ENCODE results near the gene PANX3. TPM values are rescaled to one million over a fixed set of nuclear protein-coding genes. Genes with fewer than 3 reads are reported as not detected.

Gene PANX3
- total and polyA plus RNA-seq, 9 of the 15 experiments (the other 6 are each of a cell fraction or from before 2014, with no cell fraction given) = 0.09 to 0.69 (median 0.39) TPM

DNA sequence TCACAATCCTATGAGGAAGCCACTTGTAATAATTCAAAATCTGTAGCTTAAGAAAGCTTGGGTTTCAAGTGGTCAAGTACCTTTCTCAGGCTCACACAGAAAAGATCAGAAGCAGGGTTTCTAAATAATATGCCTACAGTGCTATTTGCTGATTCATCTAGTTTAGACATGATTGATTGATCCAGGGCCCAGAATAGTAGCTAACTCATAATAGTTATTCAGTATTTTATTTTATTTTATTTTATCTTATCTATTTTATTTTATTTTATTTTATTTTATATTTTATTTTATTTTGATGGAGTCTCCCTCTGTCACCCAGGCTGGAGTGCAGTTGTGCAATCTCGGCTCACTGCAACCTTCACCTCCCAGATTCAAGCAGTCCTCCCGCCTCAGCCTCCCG lies 15.9 kb upstream of the PANX3 start:
- ATAC-seq (no peak), DNase-seq (ENCODE audit: extremely low read depth in 1 of 4, low spot score in 3 of 4) (no peak), FAIRE-seq (no peak)
- no peaks in the 10 kb centered on the region for H3K79me2 ChIP-seq (ENCODE audit: control insufficient read depth, insufficient read depth, low read length)
- ChIA-PET CTCF (ENCODE audit: low intra/inter-chr PET ratio) (no interaction called here), POLR2A (no interaction called here)
- no peaks in the 10 kb centered on the region for H3K9me3 ChIP-seq (replicated peaks; ENCODE audit: control insufficient read depth, insufficient read depth, low read depth, low read length)
- intact Hi-C loops (cut with micrococcal nuclease) = no loop called here
- no peaks in the 10 kb centered on the region for H3K36me3 ChIP-seq (ENCODE audit: control insufficient read depth, insufficient read depth, low read length)
- H3K27ac ChIP-seq (ENCODE audit: extremely low read depth, low read depth, low read length) = no peak overlapping the region
- no peak overlapping the region for H3K4me3 ChIP-seq
- H3K9ac ChIP-seq (ENCODE audit: insufficient read depth in 1 of 2, low read depth in 2 of 2, low read length in 2 of 2) = no peak overlapping the region
- BruUV-seq (replicated peaks) = no TSS peak
- no peaks in the 10 kb centered on the region for H4K20me1 ChIP-seq (replicated peaks; ENCODE audit: control insufficient read depth, insufficient read depth, low read length)
- WGBS (ENCODE audit: insufficient coverage, low coverage, missing lambda C conversion rate) = 9% methylated on average over 3 of the region's 3 CpGs
- H2AFZ ChIP-seq (ENCODE audit: low read depth, low read length) = no peak overlapping the region
- H3K4me1 ChIP-seq (replicated peaks in 1 of 2; ENCODE audit: control insufficient read depth in 2 of 2, insufficient read depth in 2 of 2, low read length in 2 of 2) = no peaks in the 10 kb centered on the region
- in situ Hi-C loops (cut with MboI) = loop anchor here (25.0 kb wide), 1 partner anchor 533 kb away; no protein-coding TSS in a partner anchor
- H3K27me3 ChIP-seq (ENCODE audit: control insufficient read depth in 2 of 2, insufficient read depth in 2 of 2, low read length in 2 of 2) = peaks cover 0 to 3% of the 10 kb centered on the region in 2 experiments; a peak in 2 of 5 replicates
- H3K9me1 ChIP-seq (ENCODE audit: control insufficient read depth, insufficient read depth, low read length) = no peaks in the 10 kb centered on the region
- H3K4me2 ChIP-seq (ENCODE audit: insufficient read depth, low read length) = no peak overlapping the region
- peak; percentile 40; the same call in 1 of the 2 replicates for TF ChIP-seq MAFF (IDR thresholded peaks at IDR 0.05; ENCODE audit: low read length)
- peak; percentile 68; the same call in 1 of the 2 replicates for TF ChIP-seq C11orf30 (IDR thresholded peaks at IDR 0.05; ENCODE audit: low read depth)
- TF ChIP-seq GTF2A2 (tag; IDR thresholded peaks at IDR 0.05) = no peak
- no peak for TF ChIP-seq RNF2 (IDR thresholded peaks at IDR 0.05)
- TF ChIP-seq, protein P1, sequence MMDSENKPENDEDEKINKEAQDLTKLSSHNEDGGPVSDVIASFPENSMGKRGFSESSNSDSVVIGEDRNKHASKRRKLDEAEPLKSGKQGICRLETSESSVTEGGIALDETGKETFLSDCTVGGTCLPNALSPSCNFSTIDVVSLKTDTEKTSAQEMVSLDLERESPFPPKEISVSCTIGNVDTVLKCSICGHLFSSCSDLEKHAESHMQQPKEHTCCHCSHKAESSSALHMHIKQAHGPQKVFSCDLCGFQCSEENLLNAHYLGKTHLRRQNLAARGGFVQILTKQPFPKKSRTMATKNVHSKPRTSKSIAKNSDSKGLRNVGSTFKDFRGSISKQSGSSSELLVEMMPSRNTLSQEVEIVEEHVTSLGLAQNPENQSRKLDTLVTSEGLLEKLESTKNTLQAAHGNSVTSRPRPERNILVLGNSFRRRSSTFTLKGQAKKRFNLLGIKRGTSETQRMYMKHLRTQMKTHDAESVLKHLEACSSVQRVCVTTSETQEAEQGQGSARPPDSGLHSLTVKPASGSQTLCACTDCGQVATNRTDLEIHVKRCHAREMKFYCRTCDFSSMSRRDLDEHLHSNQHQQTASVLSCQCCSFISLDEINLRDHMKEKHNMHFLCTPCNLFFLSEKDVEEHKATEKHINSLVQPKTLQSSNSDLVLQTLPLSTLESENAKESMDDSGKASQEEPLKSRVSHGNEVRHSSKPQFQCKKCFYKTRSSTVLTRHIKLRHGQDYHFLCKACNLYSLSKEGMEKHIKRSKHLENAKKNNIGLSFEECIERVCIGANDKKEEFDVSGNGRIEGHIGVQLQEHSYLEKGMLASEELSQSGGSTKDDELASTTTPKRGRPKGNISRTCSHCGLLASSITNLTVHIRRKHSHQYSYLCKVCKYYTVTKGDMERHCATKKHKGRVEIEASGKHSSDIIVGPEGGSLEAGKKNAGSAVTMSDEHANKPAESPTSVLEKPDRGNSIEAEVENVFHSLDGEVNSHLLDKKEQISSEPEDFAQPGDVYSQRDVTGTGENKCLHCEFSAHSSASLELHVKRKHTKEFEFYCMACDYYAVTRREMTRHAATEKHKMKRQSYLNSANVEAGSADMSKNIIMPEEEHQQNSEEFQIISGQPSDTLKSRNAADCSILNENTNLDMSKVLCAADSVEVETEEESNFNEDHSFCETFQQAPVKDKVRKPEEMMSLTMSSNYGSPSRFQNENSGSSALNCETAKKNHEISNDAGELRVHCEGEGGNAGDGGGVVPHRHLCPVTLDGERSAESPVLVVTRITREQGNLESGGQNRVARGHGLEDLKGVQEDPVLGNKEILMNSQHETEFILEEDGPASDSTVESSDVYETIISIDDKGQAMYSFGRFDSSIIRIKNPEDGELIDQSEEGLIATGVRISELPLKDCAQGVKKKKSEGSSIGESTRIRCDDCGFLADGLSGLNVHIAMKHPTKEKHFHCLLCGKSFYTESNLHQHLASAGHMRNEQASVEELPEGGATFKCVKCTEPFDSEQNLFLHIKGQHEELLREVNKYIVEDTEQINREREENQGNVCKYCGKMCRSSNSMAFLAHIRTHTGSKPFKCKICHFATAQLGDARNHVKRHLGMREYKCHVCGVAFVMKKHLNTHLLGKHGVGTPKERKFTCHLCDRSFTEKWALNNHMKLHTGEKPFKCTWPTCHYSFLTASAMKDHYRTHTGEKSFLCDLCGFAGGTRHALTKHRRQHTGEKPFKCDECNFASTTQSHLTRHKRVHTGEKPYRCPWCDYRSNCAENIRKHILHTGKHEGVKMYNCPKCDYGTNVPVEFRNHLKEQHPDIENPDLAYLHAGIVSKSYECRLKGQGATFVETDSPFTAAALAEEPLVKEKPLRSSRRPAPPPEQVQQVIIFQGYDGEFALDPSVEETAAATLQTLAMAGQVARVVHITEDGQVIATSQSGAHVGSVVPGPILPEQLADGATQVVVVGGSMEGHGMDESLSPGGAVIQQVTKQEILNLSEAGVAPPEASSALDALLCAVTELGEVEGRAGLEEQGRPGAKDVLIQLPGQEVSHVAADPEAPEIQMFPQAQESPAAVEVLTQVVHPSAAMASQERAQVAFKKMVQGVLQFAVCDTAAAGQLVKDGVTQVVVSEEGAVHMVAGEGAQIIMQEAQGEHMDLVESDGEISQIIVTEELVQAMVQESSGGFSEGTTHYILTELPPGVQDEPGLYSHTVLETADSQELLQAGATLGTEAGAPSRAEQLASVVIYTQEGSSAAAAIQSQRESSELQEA (IDR thresholded peaks at IDR 0.05; ENCODE audit: low read depth) = no peak
- TF ChIP-seq ZNF408 (CRISPR knock-in tag; IDR thresholded peaks at IDR 0.05; ENCODE audit: low read depth) = no peak
- TF ChIP-seq SMARCA5 (IDR thresholded peaks at IDR 0.05) = no peak
- peak; percentile 75 for TF ChIP-seq ZNF316 (IDR thresholded peaks at IDR 0.05)
- no peak for TF ChIP-seq SRSF3 (IDR thresholded peaks at IDR 0.05; ENCODE audit: insufficient read depth, low read length)
- TF ChIP-seq ZNF253 (CRISPR knock-in tag; conservative IDR thresholded peaks at IDR 0.05) = no peak
- TF ChIP-seq MAX (CRISPR knock-in tag; IDR thresholded peaks at IDR 0.05) = no peak
- TF ChIP-seq NFE2 (IDR thresholded peaks at IDR 0.05; ENCODE audit: low read depth) = peak; percentile 36; the same call in 1 of the 2 replicates
- no peak for TF ChIP-seq SP1 (CRISPR knock-in tag; IDR thresholded peaks at IDR 0.05)
- no peak for TF ChIP-seq CGGBP1 (CRISPR knock-in tag; IDR thresholded peaks at IDR 0.05)
- TF ChIP-seq THRB (CRISPR knock-in tag; conservative IDR thresholded peaks at IDR 0.05) = no peak
- TF ChIP-seq CHD2 (IDR thresholded peaks at IDR 0.05; ENCODE audit: low read depth, low read length) = no peak

All from K562 (cell line).